GM12873 (cell line): ENCODE measurements around the gene GRIN3B.

Experiments
- TF ChIP-seq, protein P1 (sequence below): IDR thresholded peaks from 2 replicates; pipeline ENCODE4 v1.5.1; 2012; ENCODE audit warnings: low read depth, mild to moderate bottlenecking, moderate library complexity, low read length, control low read depth; ENCODE audit not compliant: insufficient read depth; ENCODE audit errors: missing control alignments

GRIN3B gene

DNA sequence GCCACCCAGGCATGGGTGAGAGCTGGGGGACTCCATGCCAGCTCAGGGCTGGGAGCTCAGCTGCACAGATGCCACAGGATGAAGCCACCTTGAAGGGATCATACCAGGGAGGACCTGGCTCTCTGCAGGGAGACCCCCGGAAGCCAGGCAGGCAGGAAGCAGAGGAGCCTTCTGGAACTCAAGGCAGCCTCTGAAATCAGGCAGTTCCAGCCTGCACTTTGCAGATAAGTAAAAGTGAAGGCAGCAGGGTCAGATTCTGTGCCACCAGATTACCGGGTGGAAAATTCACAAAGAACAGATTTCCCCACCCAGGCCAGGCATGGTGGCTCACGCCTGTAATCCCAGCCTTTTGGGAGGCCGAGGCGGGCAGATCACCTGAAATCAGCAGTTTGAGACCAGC lies 18.2 kb downstream of the GRIN3B start:
- TF ChIP-seq, protein P1, sequence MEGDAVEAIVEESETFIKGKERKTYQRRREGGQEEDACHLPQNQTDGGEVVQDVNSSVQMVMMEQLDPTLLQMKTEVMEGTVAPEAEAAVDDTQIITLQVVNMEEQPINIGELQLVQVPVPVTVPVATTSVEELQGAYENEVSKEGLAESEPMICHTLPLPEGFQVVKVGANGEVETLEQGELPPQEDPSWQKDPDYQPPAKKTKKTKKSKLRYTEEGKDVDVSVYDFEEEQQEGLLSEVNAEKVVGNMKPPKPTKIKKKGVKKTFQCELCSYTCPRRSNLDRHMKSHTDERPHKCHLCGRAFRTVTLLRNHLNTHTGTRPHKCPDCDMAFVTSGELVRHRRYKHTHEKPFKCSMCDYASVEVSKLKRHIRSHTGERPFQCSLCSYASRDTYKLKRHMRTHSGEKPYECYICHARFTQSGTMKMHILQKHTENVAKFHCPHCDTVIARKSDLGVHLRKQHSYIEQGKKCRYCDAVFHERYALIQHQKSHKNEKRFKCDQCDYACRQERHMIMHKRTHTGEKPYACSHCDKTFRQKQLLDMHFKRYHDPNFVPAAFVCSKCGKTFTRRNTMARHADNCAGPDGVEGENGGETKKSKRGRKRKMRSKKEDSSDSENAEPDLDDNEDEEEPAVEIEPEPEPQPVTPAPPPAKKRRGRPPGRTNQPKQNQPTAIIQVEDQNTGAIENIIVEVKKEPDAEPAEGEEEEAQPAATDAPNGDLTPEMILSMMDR, result no peak

DNA sequence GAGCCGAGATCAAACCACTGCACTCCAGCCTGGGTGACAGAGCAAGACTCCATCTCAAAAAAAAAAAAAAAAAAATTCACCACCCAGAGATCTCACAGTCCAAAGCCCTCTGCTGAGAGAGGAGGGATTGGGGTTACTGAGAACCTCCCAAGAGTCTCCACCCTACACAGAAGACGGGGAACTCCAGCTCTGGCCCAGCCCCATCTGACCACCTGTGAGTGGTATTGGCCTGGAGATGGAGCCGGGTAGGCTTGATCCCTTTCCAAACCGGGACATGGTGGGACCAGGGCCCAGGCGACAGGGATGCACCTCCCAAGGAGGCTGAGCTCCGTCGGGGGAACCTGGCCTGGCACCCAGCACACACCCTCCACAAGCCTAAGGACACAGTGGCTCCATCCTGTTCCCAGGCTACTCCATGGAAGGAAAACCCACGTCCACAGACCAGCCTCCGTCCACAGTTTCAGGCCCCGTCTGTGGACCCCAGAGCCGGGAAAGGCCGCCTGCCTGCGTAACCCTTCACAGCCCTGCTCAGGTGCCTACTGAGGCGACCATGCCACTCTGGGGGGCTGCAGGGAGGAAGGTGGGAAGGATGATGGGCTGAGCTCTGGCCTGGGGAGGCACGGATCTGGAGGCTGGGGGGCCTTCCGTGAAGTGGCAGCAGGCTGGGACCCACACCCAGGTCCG lies 18.9 kb downstream of the GRIN3B start:
- TF ChIP-seq, protein P1, result no peak

DNA sequence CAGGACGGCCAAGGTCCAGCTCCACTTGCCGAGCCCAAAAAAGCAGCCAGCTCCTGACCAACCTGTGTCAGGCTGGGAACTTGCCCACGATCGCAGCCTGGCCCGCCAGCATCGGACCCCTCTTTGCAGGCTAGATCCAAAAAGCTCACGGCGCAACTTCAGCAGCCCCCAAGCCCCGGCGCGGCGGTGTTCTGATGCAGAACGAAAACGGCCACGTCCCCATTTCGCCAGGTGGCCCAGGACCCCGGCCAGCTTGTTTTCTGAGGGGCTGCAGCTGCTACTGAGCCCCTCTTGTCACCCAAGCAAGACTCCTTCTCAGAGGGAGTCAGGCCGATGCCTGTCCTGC lies 19.4 kb downstream of the GRIN3B start:
- TF ChIP-seq, protein P1, result no peak

DNA sequence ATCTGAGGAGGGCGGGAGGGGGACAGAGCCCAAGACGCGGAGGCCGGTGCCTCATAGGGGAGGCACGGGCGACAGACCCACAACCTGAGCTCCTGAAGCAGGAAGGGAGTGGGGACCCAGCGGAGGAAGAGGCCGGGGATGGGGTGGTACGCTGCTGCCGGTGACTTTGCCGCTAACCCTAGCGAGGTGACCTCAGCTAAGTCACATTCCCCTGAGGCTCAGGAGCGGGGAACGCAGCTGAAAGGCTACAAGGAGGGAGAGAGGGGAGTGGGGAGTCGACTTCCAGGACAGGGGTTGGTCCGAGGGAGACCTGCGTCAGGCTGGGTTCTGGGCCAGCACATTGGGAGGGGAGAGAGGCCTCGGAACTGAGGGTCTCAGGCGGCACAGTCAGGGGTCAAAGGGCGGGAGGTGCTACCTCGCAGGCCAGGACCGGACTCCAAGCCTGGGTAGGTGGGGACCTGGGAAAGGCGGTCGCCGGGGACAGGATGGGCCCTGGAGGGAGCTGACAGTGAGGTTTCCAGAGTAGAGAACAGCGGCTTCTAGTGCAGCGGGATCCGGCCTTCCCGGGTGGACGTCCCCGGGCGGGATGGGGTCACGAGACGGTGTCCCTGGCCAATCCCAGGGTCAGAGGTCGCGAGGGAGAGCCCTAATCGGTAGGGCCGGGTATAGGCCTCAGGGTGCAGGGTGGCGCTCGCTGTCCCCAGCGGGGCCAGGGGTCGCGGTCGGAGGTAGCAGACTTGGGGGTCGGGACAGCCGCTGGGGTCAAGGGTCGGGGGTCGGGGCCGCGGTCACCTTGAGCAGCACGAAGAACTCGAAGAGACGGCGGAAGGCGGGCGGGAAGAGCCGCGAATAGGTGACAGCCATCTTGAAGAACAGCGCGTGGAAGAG lies 20.0 kb downstream of the GRIN3B start:
- TF ChIP-seq, protein P1, result no peak

DNA sequence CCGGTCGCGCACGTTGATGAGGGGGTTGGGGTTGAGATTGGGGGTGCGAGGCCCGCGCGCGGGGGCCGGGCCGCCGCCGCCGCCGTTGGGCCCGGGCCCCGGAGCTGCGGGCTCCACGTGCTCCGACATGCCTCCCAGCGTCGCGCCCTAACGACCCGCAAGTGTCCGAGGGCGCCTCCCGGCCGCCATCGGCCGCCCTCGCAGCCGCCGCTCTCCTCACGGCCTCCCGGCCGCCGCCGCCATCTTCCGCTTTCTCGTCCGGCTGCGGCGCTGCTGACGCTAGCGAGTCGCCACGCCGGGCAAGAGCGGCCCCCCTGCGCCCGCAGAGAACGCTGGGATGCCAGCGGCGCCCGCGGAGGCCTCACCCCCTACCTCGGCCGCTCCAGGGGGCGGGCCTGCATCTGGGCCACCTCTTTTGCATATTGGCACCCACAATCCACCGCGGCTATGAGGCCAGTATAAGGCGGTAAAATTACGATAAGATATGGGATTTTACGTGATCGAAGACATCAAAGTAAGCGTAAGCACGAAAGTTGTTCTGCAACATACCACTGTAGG lies 20.7 kb downstream of the GRIN3B start, which contains the start of gene TMEM259:
Gene TMEM259 (minus strand): TSS at position 256 of the 558 bp plus-strand sequence. CDS start 127 bp downstream, at position 129.
- TF ChIP-seq, protein P1, result no peak

DNA sequence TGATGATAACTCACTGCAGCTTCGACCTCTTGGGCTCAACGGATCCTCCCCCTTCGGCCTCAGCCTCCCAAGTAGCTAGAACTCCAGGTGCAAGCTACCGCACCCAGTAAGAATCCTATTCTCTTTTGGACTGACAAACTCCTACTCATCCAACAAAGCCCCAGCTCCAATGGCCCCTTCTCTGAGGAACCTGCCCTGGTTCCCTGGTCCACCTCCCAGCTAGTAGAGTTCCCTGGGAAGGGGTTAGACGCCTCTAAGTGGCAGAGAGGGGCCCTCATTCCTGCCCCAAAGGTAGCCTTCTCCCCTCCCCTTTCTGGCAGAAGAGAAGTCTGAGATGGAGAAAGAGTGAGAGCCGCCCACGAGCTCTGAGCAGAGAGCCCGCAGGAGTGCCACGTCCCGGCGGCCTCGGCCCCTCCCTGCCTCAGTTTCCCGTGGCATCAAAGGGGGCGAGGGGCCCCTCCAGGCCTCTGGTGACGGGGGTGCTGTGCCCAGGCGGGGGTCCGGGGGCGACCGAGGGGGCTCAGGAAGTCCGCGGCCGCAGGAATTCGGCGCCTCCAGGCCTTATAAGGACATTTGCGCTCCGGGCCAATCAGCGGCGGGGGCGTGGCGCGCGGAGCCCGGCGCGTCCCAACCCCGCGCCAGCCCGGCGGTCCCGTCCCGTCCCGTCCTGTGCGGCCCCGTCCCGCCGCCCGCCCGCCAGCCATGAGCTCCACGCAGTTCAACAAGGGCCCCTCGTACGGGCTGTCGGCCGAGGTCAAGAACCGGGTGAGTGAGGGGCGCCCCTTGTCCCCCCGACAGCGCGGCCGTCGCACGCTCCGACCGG lies 26.0 kb downstream of the GRIN3B start, which contains the start of gene CNN2:
Gene CNN2 (plus strand): TSS at position 649 of the 823 bp plus-strand sequence. CDS start 54 bp downstream, at position 703.
- TF ChIP-seq, protein P1, result no peak
